OCI-LY3 (cell line): ENCODE results near the gene GRK3.
"Not testable (repeated sequence)": the region's sequence is repeated elsewhere in the genome, so short reads cannot be mapped to it uniquely, and the experiment has no call there.

Experiments
- H2AFZ ChIP-seq: fragments of 200-600, 300-600 bp; shearing (Covaris generic); 2 replicates; pipeline ENCODE4 v1.6.0; 2014; ENCODE audit warnings: antibody characterized with exemption, low read depth, low read length
- H3K27ac ChIP-seq: fragments of 200-600, 300-600 bp; sonication (generic); 2 replicates; pipeline ENCODE4 v1.5.1; 2014; ENCODE audit warnings: mild to moderate bottlenecking, low read length, moderate library complexity, mixed read lengths
- H3K27me3 ChIP-seq: fragments of 200-600, 300-600 bp; sonication (generic); 2 replicates; pipeline ENCODE4 v1.6.1; 2014; ENCODE audit warnings: low read depth, low read length, mixed read lengths
- H3K36me3 ChIP-seq: fragments of 200-600, 300-600 bp; sonication (generic); replicated peaks from 2 replicates; pipeline ENCODE3; 2014; ENCODE audit warnings: low read depth, low read length, mixed read lengths
- H3K4me1 ChIP-seq: fragments of 300-600, 200-600 bp; sonication (generic); 2 replicates; pipeline ENCODE4 v1.6.1; 2014; ENCODE audit warnings: low read length, mixed read lengths
- H3K4me2 ChIP-seq: fragments of 200-600, 300-600 bp; sonication (generic); 2 replicates; pipeline ENCODE4 v1.6.1; 2014; ENCODE audit warnings: low read length, mixed read lengths
- H3K4me3 ChIP-seq: fragments of 300-600, 200-600 bp; sonication (generic); 2 replicates; pipeline ENCODE4 v1.5.1; 2014; ENCODE audit warnings: antibody characterized with exemption, mild to moderate bottlenecking, low read length, moderate library complexity
- H3K79me2 ChIP-seq: fragments of 300-600, 200-600 bp; shearing (Covaris generic); 2 replicates; pipeline ENCODE4 v1.6.1; 2014; ENCODE audit warnings: mild to moderate bottlenecking, low read length, mixed read lengths
- H3K9ac ChIP-seq: fragments of 300-600, 200-600 bp; shearing (Covaris generic); 2 replicates; pipeline ENCODE4 v1.6.0; 2014; ENCODE audit warnings: mild to moderate bottlenecking, low read length, moderate library complexity
- H3K9me3 ChIP-seq: fragments of 200-600, 300-600 bp; shearing (Covaris generic); 2 replicates; pipeline ENCODE4 v1.6.1; 2014; ENCODE audit warnings: low read length, mixed read lengths; ENCODE audit not compliant: insufficient read depth
- H4K20me1 ChIP-seq: fragments of 200-600, 300-600 bp; sonication (generic); 2 replicates; pipeline ENCODE4 v1.6.1; 2016; ENCODE audit warnings: low read length, mixed read lengths; ENCODE audit not compliant: insufficient read depth
- CTCF ChIP-seq: fragments of 200-600, 300-600 bp; sonication (generic); IDR thresholded peaks from 2 replicates; pipeline ENCODE4 v1.5.1; 2014; ENCODE audit warnings: antibody characterized with exemption, low read length, low read depth
- EZH2phosphoT487 ChIP-seq: fragments of 200-600 bp; shearing (Covaris generic); IDR thresholded peaks from 2 replicates; pipeline ENCODE4 v1.6.1; 2018; ENCODE audit warnings: antibody characterized with exemption, mixed run types, low read depth

GRK3 gene

GRCh38 chr22:25621986-25622385 is 57.5 kb downstream of the GRK3 start:
- H3K27ac ChIP-seq: no peak overlapping the region
- no peaks in the 10 kb centered on the region for H3K27me3 ChIP-seq
- no peak overlapping the region for H3K9ac ChIP-seq
- H3K79me2 ChIP-seq: peaks cover 95% of the 10 kb centered on the region
- H3K4me3 ChIP-seq: no peak overlapping the region
- 0 out of 2 replicates have a peak overlapping the region, but pooled peaks have one; percentile 80 for H3K4me2 ChIP-seq
- H3K4me1 ChIP-seq: peaks cover 33% of the 10 kb centered on the region
- H2AFZ ChIP-seq: no peak overlapping the region
- no peak for TF ChIP-seq EZH2phosphoT487
- no peak for TF ChIP-seq CTCF
- H3K9me3 ChIP-seq: no peaks in the 10 kb centered on the region
- H4K20me1 ChIP-seq: peaks cover 95% of the 10 kb centered on the region
- H3K36me3 ChIP-seq: peaks cover 24% of the 10 kb centered on the region

GRCh38 chr22:25623310-25623734 is 58.8 kb downstream of the GRK3 start:
- H3K4me1 ChIP-seq: peaks cover 42% of the 10 kb centered on the region
- H4K20me1 ChIP-seq: peaks cover 95% of the 10 kb centered on the region
- H3K4me2 ChIP-seq: peak overlapping the region; percentile 80
- peaks cover 95% of the 10 kb centered on the region for H3K79me2 ChIP-seq
- H3K9ac ChIP-seq: peak overlapping the region; percentile 7; the same call in 1 of the 2 replicates
- no peak for TF ChIP-seq EZH2phosphoT487
- no peak for TF ChIP-seq CTCF
- H3K27ac ChIP-seq: peak overlapping the region; percentile 44
- peak overlapping the region; percentile 45 for H3K4me3 ChIP-seq
- no peaks in the 10 kb centered on the region for H3K27me3 ChIP-seq
- H3K9me3 ChIP-seq: no peaks in the 10 kb centered on the region
- peaks cover 21% of the 10 kb centered on the region for H3K36me3 ChIP-seq
- no peak overlapping the region for H2AFZ ChIP-seq

GRCh38 chr22:25623851-25624250 is 59.4 kb downstream of the GRK3 start:
- Histone ChIP-seq H2AFZ (no peak overlapping the region), H3K79me2 (peaks cover 95% of the 10 kb centered on the region), H3K4me2 (peak overlapping the region; percentile 80; the same call in 1 of the 2 replicates), H3K27me3 (no peaks in the 10 kb centered on the region), H3K9ac (no peak overlapping the region), H3K27ac (no peak overlapping the region), H3K4me1 (peaks cover 42% of the 10 kb centered on the region), H3K4me3 (no peak overlapping the region; the same call in 1 of the 2 replicates), H3K36me3 (peaks cover 21% of the 10 kb centered on the region), H4K20me1 (peaks cover 95% of the 10 kb centered on the region), H3K9me3 (no peaks in the 10 kb centered on the region)
- TF ChIP-seq EZH2phosphoT487 (no peak), CTCF (no peak)

- no peak overlapping the region for H3K27ac ChIP-seq
- peaks cover 95% of the 10 kb centered on the region for H4K20me1 ChIP-seq
- H3K4me2 ChIP-seq: no peak overlapping the region
- H3K79me2 ChIP-seq: peaks cover 94% of the 10 kb centered on the region
- H3K9me3 ChIP-seq: no peaks in the 10 kb centered on the region
- H3K36me3 ChIP-seq: peaks cover 15% of the 10 kb centered on the region
- H3K9ac ChIP-seq: no peak overlapping the region
- peaks cover 42% of the 10 kb centered on the region for H3K4me1 ChIP-seq
- no peak overlapping the region for H2AFZ ChIP-seq
- TF ChIP-seq CTCF: no peak
- no peak for TF ChIP-seq EZH2phosphoT487
- H3K4me3 ChIP-seq: no peak overlapping the region
- H3K27me3 ChIP-seq: no peaks in the 10 kb centered on the region
Measured at GRCh38 chr22:25624476-25624875, 60.0 kb downstream of the GRK3 start.

GRCh38 chr22:25625747-25626623 is 61.5 kb downstream of the GRK3 start:
- not testable (repeated sequence) for H2AFZ ChIP-seq, H3K9me3 ChIP-seq, H3K27me3 ChIP-seq, H3K9ac ChIP-seq, H3K4me3 ChIP-seq, H3K4me2 ChIP-seq, H3K27ac ChIP-seq
- Histone ChIP-seq H3K79me2 (peaks cover 94% of the 10 kb centered on the region), H3K36me3 (peaks cover 15% of the 10 kb centered on the region), H4K20me1 (peaks cover 94% of the 10 kb centered on the region), H3K4me1 (peaks cover 42% of the 10 kb centered on the region)
